HG03103 (cell line): Measurements from ENCODE around the gene ACYP1.
A peak's percentile ranks its signal among the peaks of the same experiment; 100 is the strongest.
"Not testable (repeated sequence)": the region's sequence is repeated elsewhere in the genome, so short reads cannot be mapped to it uniquely, and the experiment has no call there.

ENCODE experiments used
- ATAC-seq: cut with Tn5 transposase; IDR thresholded peaks from one replicate; pipeline ENCODE4 v1.9.1; 2021; ENCODE audit warnings: low read depth; ENCODE audit not compliant: unreplicated experiment

ACYP1 gene

GRCh38 chr14:75069121-75069810 is 5.4 kb upstream of the ACYP1 start, which contains the start of gene ZC2HC1C:
TSS of gene ZC2HC1C (plus strand) at chr14:75069641. CDS start at chr14:75070574, 933 bp downstream.
- ATAC-seq, result no peak

- ATAC-seq, result no peak
Observed at GRCh38 chr14:75068294-75069120, 4.7 kb upstream of the ACYP1 start.

GRCh38 chr14:75067765-75068164 is 3.9 kb upstream of the ACYP1 start:
- not testable (repeated sequence) for ATAC-seq

- ATAC-seq, result no peak
Observed at GRCh38 chr14:75067212-75067611, 3.4 kb upstream of the ACYP1 start.

- no peak for ATAC-seq
Observed at GRCh38 chr14:75066691-75067090, 2.9 kb upstream of the ACYP1 start.

GRCh38 chr14:75064205-75064567 is 362 bp upstream of the ACYP1 start:
- no peak for ATAC-seq

GRCh38 chr14:75063013-75063412 is 811 bp downstream of the ACYP1 start:
- ATAC-seq, result no peak

- no peak for ATAC-seq
Observed at GRCh38 chr14:75060420-75060819, 3.4 kb downstream of the ACYP1 start.

GRCh38 chr14:75059642-75060041 is 4.2 kb downstream of the ACYP1 start:
- ATAC-seq, result no peak

GRCh38 chr14:75054421-75054820 is 9.4 kb downstream of the ACYP1 start:
- no peak for ATAC-seq

- no peak for ATAC-seq
Observed at GRCh38 chr14:75053396-75054291, 10.2 kb downstream of the ACYP1 start.

GRCh38 chr14:75051556-75051899 is 12.3 kb downstream of the ACYP1 start:
- ATAC-seq, result no peak

- ATAC-seq, result peak; percentile 70
Observed at GRCh38 chr14:75050852-75051555, 12.8 kb downstream of the ACYP1 start, which contains the start of gene MLH3. TSS of gene MLH3 (minus strand) at chr14:75051467. CDS start at chr14:75049655, 1,812 bp downstream.

- ATAC-seq, result no peak
Observed at GRCh38 chr14:75049731-75050201, 14.1 kb downstream of the ACYP1 start.

- ATAC-seq, result no peak
Observed at GRCh38 chr14:75049136-75049535, 14.7 kb downstream of the ACYP1 start.

GRCh38 chr14:75048101-75048500 is 15.7 kb downstream of the ACYP1 start:
- no peak for ATAC-seq

- no peak for ATAC-seq
Observed at GRCh38 chr14:75047506-75047905, 16.3 kb downstream of the ACYP1 start.

GRCh38 chr14:75046899-75047298 is 16.9 kb downstream of the ACYP1 start:
- no peak for ATAC-seq

GRCh38 chr14:75046275-75046674 is 17.5 kb downstream of the ACYP1 start:
- ATAC-seq, result no peak

- no peak for ATAC-seq
Observed at GRCh38 chr14:75044752-75045151, 19.1 kb downstream of the ACYP1 start.
